K562 (cell line): ENCODE results near the gene CHSY1. TPM values are rescaled to one million over a fixed set of nuclear protein-coding genes. Genes with fewer than 3 reads are reported as not detected.
A peak's percentile ranks its signal among the peaks of the same experiment; 100 is the strongest.

ENCODE experiments used
- ATAC-seq: fragments of 200-7000 bp; cut with Tn5 transposase; 3 replicates; pipeline ENCODE4 v1.9.1; 2020; ENCODE audit warnings: moderate library complexity
- BruUV-seq: library from RNA; stranded (reverse); fragments of 400-500 nt; replicated peaks from 2 replicates; lab custom pipeline; 2021; lab: Mats Ljungman, UMichigan
- CTCF ChIA-PET: fragments of 300-600 bp; formaldehyde crosslinking; extraction: SDS; loops from one replicate; lab custom pipeline; 2021; ENCODE audit warnings: low intra/inter-chr PET ratio; lab: Yijun Ruan, JAX
- POLR2A ChIA-PET: fragments of 300-600, 350-650 bp; sonication (Branson Sonifier 250); formaldehyde crosslinking; extraction: SDS; loops from one replicate; lab custom pipeline; 2021; ENCODE audit warnings: antibody characterized with exemption, inconsistent platforms; lab: Yijun Ruan, JAX
- DNase-seq, 4 experiments: peaks; one replicate each; pipeline versions ENCODE4 v3.0.0 to v3.0.0-alpha.2; 2011 to 2018; ENCODE audit warnings: low spot score in 3 of 4, mixed read lengths in 3 of 4; ENCODE audit errors: extremely low read depth in 1 of 4
- FAIRE-seq: peaks from 2 replicates; lab custom pipeline; 2011; peaks lifted over from hg19 to GRCh38; lab: Jason Lieb, UNC
- H2AFZ ChIP-seq: 2 replicates; pipeline ENCODE4 v1.6.0; 2011; ENCODE audit warnings: low read depth, low read length, control low read depth, inconsistent platforms
- H3K27ac ChIP-seq: fragments of 200-600 bp; 3 replicates; pipeline ENCODE4 v1.8.0; 2011; ENCODE audit warnings: low read depth, mild to moderate bottlenecking, control low read depth, inconsistent platforms, low read length, moderate library complexity, mixed read lengths; ENCODE audit errors: extremely low read depth
- H3K27me3 ChIP-seq, 2 experiments: fragments of 300-600 bp in 1 of 2; 2 replicates in 1 of 2; 3 replicates in 1 of 2; pipeline versions ENCODE4 v1.6.0 to v1.8.0; 2011; ENCODE audit warnings: inconsistent platforms in 2 of 2, low read length in 2 of 2, mild to moderate bottlenecking in 1 of 2, mixed read lengths in 1 of 2, moderate library complexity in 1 of 2; ENCODE audit not compliant: control insufficient read depth in 2 of 2, insufficient read depth in 2 of 2
- H3K36me3 ChIP-seq: fragments of 300-600 bp; 3 replicates; pipeline ENCODE4 v1.8.0; 2011; ENCODE audit warnings: mild to moderate bottlenecking, low read length, inconsistent platforms; ENCODE audit not compliant: control insufficient read depth, insufficient read depth
- H3K4me1 ChIP-seq, 2 experiments: fragments of 200-600 bp in 1 of 2; replicated peaks in 1 of 2; 2 replicates in 1 of 2; 3 replicates in 1 of 2; pipeline versions ENCODE4 v1.5.1 to v1.8.0; 2011; ENCODE audit warnings: inconsistent platforms in 2 of 2, low read length in 2 of 2, mild to moderate bottlenecking in 1 of 2, mixed read lengths in 1 of 2, moderate library complexity in 1 of 2; ENCODE audit not compliant: control insufficient read depth in 2 of 2, insufficient read depth in 2 of 2
- H3K4me2 ChIP-seq: 2 replicates; pipeline ENCODE4 v1.6.1; 2011; ENCODE audit warnings: low read length, control low read depth, inconsistent platforms, mixed read lengths; ENCODE audit not compliant: insufficient read depth
- H3K4me3 ChIP-seq: fragments of 200-600 bp; sonication (generic), shearing (Covaris generic); 2 replicates; pipeline ENCODE4 v1.5.1; 2016; ENCODE audit warnings: control low read depth, inconsistent platforms
- H3K79me2 ChIP-seq: fragments of 200-600 bp; 3 replicates; pipeline ENCODE4 v1.8.0; 2011; ENCODE audit warnings: low read length, inconsistent platforms; ENCODE audit not compliant: control insufficient read depth, insufficient read depth
- H3K9ac ChIP-seq, 2 experiments: 2 replicates each; pipeline versions ENCODE4 v1.6.0 to v1.6.1; 2011; ENCODE audit warnings: low read depth in 2 of 2, low read length in 2 of 2, control low read depth in 1 of 2, inconsistent platforms in 1 of 2, mild to moderate bottlenecking in 1 of 2, mixed read lengths in 1 of 2; ENCODE audit not compliant: insufficient read depth in 1 of 2
- H3K9me1 ChIP-seq: one replicate; pipeline ENCODE4 v1.6.0; 2011; ENCODE audit warnings: inconsistent platforms, mild to moderate bottlenecking, low read length, moderate library complexity; ENCODE audit not compliant: control insufficient read depth, insufficient read depth
- H3K9me3 ChIP-seq: replicated peaks from 2 replicates; pipeline ENCODE4 v1.5.1; 2011; ENCODE audit warnings: low read depth, low read length, inconsistent platforms; ENCODE audit not compliant: control insufficient read depth, insufficient read depth
- H4K20me1 ChIP-seq: replicated peaks from 2 replicates; pipeline ENCODE4 v1.6.1; 2011; ENCODE audit warnings: low read length, inconsistent platforms, mixed read lengths; ENCODE audit not compliant: control insufficient read depth, insufficient read depth
- ARID1B ChIP-seq: fragments of 450-650 bp; IDR thresholded peaks from 2 replicates; pipeline ENCODE4 v1.6.1; 2016; ENCODE audit warnings: antibody characterized with exemption, mild to moderate bottlenecking, inconsistent platforms
- CBX1 ChIP-seq: sonication (generic); IDR thresholded peaks from 2 replicates; pipeline ENCODE4 v1.6.1; 2016; ENCODE audit warnings: antibody characterized with exemption, low read depth, mild to moderate bottlenecking
- WGBS: fragments of 100-300 bp; shearing (Covaris generic); methylation state at CpG from one replicate; pipeline ENCODE4 v1.1.6; 2016; ENCODE audit warnings: low coverage, mixed read lengths; ENCODE audit not compliant: insufficient coverage; ENCODE audit errors: missing lambda C conversion rate; 5-methylcytosine and 5-hydroxymethylcytosine counted together
- in situ Hi-C: fragments of 300-500 bp; cut with MboI; formaldehyde crosslinking; loops from 4 replicates; pipeline ENCODE4 v1.15.0; 2018; ENCODE audit warnings: inconsistent platforms, mixed read lengths
- intact Hi-C: fragments of 100-400 bp; cut with micrococcal nuclease; formaldehyde crosslinking; loops from 2 replicates; pipeline ENCODE4 v1.14.2; 2022
- polyA plus RNA-seq, 8 experiments: library from polyadenylated mRNA; depleted of rRNA in 4 of 8; stranded (reverse) in 5 of 8; unstranded in 3 of 8; fragments of >200 nt; fragmentation: Nextera tagmentation in 2 of 8; fragmentation: Illumina TruSeq in 1 of 8; extraction: Ambion mirVana in 2 of 8; extraction: Trizol in 1 of 8; gene quantifications; 2 replicates each; pipeline versions ENCODE4 v1.2.1 to v1.2.3, GENCODE V29; 2011 to 2014; ENCODE audit warnings: inconsistent platforms in 1 of 8, missing spikeins in 1 of 8
- total RNA-seq, 7 experiments: library from RNA; depleted of rRNA in 6 of 7; stranded (reverse); fragments of >200 nt in 6 of 7; fragmentation: Illumina TruSeq in 2 of 7; extraction: Trizol in 2 of 7; gene quantifications; 2 replicates each; pipeline versions ENCODE4 v1.2.1 to v1.2.3, GENCODE V29; 2011 to 2021; ENCODE audit warnings: low replicate concordance in 1 of 7
- TF ChIP-seq, protein P1 (sequence below): sonication (generic); formaldehyde crosslinking; IDR thresholded peaks from 2 replicates; pipeline ENCODE4 v1.8.1; 2023; ENCODE audit warnings: mild to moderate bottlenecking, missing genetic modification reagents

Gene CHSY1
- total and polyA plus RNA-seq, 9 of the 15 experiments (the other 6 are each of a cell fraction or from before 2014, with no cell fraction given) = 7.0 to 16.4 (median 13.4) TPM

DNA sequence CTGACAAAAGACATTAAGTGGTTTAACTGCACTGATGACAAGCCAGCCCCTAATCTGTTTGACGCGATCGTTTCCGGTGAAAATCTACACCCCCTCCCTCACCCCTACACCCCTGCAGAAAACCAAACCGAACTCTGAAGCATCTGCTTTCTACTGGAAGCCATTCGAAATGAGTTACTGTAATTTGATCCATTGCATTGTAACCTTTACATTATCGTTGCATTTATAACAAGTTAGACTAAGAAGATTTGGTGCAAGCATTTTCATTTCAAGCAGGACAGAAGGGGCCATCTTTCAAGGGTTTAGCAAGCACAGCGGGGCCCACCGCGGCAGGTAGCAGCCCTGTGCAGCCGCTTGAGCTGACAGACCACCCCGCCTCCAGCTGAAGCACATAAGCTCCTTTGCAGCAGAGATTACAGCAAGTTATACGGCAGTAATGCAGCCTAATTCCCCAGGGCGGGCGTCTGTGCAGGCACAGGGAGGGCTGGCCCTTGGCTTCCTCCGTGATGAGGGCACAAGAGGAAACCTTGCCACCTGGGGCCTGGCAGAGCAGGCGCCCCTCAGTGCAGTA is 79.3 kb downstream of the CHSY1 start:
- Histone ChIP-seq H2AFZ (no peak overlapping the region), H3K9me1 (no peaks in the 10 kb centered on the region), H3K9me3 (no peaks in the 10 kb centered on the region), H3K4me1 (peaks cover 21 to 35% of the 10 kb centered on the region in 2 experiments), H3K79me2 (no peaks in the 10 kb centered on the region), H3K27ac (no peak overlapping the region), H3K27me3 (no peaks in the 10 kb centered on the region), H3K9ac (peak overlapping the region in 1 of 2 experiments; percentile 32; a peak in 1 of 4 replicates), H3K4me3 (no peak overlapping the region), H3K36me3 (0 out of 3 replicates have a peak, but pooled peaks cover 6% of the 10 kb centered on the region), H4K20me1 (no peaks in the 10 kb centered on the region), H3K4me2 (no peak overlapping the region)
- in situ Hi-C loops (no loop called here), intact Hi-C loops (no loop called here)
- FAIRE-seq = no peak
- POLR2A ChIA-PET = no interaction called here
- no peak for DNase-seq
- WGBS = 40% methylated on average over 17 of the region's 17 CpGs
- TF ChIP-seq ARID1B (0 out of 2 replicates have a peak, but pooled peaks have one; percentile 17), CBX1 (no peak)
- TF ChIP-seq, protein P1, sequence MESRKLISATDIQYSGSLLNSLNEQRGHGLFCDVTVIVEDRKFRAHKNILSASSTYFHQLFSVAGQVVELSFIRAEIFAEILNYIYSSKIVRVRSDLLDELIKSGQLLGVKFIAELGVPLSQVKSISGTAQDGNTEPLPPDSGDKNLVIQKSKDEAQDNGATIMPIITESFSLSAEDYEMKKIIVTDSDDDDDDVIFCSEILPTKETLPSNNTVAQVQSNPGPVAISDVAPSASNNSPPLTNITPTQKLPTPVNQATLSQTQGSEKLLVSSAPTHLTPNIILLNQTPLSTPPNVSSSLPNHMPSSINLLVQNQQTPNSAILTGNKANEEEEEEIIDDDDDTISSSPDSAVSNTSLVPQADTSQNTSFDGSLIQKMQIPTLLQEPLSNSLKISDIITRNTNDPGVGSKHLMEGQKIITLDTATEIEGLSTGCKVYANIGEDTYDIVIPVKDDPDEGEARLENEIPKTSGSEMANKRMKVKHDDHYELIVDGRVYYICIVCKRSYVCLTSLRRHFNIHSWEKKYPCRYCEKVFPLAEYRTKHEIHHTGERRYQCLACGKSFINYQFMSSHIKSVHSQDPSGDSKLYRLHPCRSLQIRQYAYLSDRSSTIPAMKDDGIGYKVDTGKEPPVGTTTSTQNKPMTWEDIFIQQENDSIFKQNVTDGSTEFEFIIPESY = peak; percentile 62; the same call in 1 of the 2 replicates
- CTCF ChIA-PET = no interaction called here
- no peak for ATAC-seq
- BruUV-seq = no TSS peak
